PFSK-1 (cell line): ENCODE measurements around the gene CRB2.

Experiments
- FOXP2 ChIP-seq: optimal IDR thresholded peaks from 2 replicates; pipeline ENCODE3; 2011; ENCODE audit warnings: borderline replicate concordance, control low read depth, inconsistent platforms; ENCODE audit not compliant: insufficient read depth; ENCODE audit errors: extremely low read length, extremely low read depth
- POLR2AphosphoS5 ChIP-seq: IDR thresholded peaks from 2 replicates; pipeline ENCODE4 v1.6.1; 2012; ENCODE audit warnings: low read depth, mild to moderate bottlenecking, control low read depth, low read length, moderate library complexity
- SIN3A ChIP-seq: IDR thresholded peaks from 2 replicates; pipeline ENCODE4 v1.6.1; 2012; ENCODE audit warnings: mild to moderate bottlenecking, low read length, moderate library complexity, borderline replicate concordance; ENCODE audit not compliant: insufficient read depth
- TAF1 ChIP-seq: IDR thresholded peaks from 2 replicates; pipeline ENCODE4 v1.6.1; 2012; ENCODE audit warnings: low read length, control low read depth, borderline replicate concordance; ENCODE audit not compliant: insufficient read depth
- TF ChIP-seq, protein P1 (sequence below), 2 experiments: IDR thresholded peaks; 2 replicates each; pipeline versions ENCODE4 v1.6.1 to v1.8.0; 2011 to 2012; ENCODE audit warnings: low read depth in 2 of 2, low read length in 2 of 2, control low read depth in 1 of 2, inconsistent platforms in 1 of 2, mild to moderate bottlenecking in 1 of 2, moderate library complexity in 1 of 2; ENCODE audit not compliant: insufficient read depth in 1 of 2

The CRB2 gene

DNA sequence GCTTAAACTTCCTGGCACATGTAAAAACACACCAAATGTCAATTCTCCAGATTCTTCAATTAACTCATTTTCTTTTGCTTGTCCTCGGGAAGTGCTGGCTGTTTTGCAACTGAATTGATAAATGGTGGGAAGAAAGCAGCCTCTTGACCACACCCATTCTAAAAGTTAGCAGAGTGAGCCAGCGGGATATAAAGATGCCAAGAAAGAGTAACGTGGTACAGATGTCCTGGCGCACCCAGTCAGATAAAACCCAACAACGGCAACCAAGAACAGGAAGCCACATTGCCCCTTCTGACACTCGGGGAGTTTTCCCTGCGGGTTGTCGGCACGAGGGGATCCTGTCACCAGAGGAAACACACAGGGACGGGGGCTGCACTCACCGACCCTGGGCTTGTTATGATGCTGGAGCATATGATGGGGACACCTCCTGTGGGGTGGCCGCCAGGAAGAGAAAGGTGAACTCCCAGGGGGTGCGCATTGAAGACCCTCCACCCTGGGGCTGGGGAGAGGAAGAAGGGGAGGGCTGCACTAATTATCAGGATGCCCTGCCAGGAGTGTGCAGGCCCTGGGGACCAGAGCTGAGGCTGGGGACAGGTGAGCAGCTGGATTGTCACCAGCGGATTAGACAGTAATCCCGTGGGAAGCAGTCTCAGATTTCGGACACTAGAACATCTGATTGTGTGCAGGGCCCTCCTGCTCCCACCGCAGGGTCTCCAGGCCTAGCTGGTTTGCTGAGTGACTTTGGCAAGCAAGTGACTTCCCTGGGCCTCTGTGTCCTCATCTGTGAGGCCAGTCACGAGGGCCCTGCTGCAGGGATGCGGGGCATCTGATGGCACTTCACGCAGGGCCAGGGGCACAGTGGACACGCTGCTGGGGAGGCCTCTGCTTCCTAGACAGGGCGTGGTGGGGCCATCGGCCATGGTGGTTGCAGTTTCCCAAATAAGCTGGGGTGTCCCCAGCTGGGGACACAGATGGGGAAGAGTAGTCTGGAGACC is 59.2 kb downstream of the CRB2 start:
- no peak for TF ChIP-seq SIN3A
- TF ChIP-seq FOXP2 = no peak
- TF ChIP-seq POLR2AphosphoS5 = no peak
- TF ChIP-seq TAF1 = no peak
- TF ChIP-seq, protein P1, sequence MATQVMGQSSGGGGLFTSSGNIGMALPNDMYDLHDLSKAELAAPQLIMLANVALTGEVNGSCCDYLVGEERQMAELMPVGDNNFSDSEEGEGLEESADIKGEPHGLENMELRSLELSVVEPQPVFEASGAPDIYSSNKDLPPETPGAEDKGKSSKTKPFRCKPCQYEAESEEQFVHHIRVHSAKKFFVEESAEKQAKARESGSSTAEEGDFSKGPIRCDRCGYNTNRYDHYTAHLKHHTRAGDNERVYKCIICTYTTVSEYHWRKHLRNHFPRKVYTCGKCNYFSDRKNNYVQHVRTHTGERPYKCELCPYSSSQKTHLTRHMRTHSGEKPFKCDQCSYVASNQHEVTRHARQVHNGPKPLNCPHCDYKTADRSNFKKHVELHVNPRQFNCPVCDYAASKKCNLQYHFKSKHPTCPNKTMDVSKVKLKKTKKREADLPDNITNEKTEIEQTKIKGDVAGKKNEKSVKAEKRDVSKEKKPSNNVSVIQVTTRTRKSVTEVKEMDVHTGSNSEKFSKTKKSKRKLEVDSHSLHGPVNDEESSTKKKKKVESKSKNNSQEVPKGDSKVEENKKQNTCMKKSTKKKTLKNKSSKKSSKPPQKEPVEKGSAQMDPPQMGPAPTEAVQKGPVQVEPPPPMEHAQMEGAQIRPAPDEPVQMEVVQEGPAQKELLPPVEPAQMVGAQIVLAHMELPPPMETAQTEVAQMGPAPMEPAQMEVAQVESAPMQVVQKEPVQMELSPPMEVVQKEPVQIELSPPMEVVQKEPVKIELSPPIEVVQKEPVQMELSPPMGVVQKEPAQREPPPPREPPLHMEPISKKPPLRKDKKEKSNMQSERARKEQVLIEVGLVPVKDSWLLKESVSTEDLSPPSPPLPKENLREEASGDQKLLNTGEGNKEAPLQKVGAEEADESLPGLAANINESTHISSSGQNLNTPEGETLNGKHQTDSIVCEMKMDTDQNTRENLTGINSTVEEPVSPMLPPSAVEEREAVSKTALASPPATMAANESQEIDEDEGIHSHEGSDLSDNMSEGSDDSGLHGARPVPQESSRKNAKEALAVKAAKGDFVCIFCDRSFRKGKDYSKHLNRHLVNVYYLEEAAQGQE (IDR thresholded peaks at IDR 0.05; ENCODE audit: insufficient read depth in 1 of 2, low read depth in 2 of 2, low read length in 2 of 2) = no peak

DNA sequence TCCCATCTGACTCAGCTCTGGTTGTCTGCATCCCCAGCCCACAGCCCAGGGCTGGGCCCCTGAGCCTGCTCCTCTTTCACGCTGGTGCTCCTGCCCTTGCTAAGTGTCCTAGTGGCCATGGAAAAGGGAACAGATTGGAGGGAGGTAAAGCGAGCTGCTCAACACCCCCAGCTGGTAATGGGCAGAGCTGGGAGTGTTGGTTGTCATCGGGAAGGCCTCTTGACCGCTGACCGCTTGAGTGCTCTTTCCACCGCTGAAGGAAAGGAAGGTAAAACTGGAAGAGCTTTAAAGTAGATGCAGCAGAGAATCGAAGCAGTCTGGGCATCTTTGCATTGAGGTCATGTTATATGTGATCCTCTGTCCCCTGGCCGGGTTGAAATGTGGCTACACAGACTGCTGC is 60.2 kb downstream of the CRB2 start:
- TF ChIP-seq POLR2AphosphoS5 = no peak
- TF ChIP-seq TAF1 = no peak
- TF ChIP-seq FOXP2 = no peak
- TF ChIP-seq SIN3A = no peak
- TF ChIP-seq, protein P1 (IDR thresholded peaks at IDR 0.05; ENCODE audit: insufficient read depth in 1 of 2, low read depth in 2 of 2, low read length in 2 of 2) = no peak

DNA sequence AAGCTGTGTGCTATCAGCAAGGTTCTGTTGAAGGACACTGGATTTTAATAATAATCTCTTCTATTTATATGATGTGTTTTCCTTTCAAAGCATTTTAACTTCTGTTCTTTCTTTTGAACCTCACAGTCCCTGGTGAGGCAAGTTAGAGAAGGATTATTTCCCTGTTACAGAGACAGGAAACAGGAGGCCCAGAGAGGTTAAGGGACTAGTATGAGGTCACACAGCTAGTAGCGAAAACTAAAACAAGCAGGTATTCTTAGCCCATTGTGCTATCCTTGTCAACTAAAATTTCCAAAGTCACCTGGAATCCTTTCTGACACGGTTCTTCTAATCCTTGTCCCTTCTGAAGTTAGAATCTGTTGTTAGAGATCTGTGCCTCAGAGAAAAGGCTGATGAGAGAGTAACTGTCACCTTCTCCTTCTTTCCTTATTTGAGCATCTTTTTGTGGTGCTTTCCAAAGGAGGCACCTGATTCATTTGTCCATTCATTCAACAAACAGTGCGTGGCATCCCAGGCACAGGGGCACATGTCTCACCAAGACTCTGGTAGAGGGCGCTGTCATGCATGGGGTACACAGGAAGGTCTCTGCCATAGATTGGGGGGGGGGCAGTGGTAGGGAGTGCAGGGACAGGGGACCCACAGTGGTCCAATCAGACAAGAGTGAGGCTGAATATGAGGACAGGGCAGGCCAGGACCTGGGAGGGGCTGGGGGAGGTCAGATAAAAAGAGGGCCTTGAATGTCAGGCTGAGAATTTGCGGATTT is 61.5 kb downstream of the CRB2 start:
- TF ChIP-seq FOXP2 (no peak), POLR2AphosphoS5 (no peak), TAF1 (no peak), SIN3A (no peak)
- TF ChIP-seq, protein P1 (IDR thresholded peaks at IDR 0.05; ENCODE audit: insufficient read depth in 1 of 2, low read depth in 2 of 2, low read length in 2 of 2) = no peak

DNA sequence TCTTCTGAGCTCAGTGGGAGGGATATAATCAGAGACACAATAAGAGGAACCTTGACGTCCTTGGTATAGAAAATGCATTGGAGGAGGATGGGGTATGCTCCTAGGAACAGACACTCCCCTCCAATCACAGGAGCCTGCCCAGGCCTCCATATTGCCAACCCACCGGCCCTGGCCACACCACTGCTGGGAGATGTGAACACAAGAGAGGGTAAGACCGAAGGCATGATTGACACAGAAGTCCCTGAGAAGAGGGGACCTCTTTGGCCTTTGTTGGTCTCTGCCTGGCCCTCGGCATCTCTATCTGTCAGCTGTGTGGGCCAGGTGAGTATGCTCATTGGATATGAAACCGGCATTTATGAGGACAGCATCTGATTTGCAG is 62.0 kb downstream of the CRB2 start:
- TF ChIP-seq POLR2AphosphoS5 (no peak), TAF1 (no peak), FOXP2 (no peak), SIN3A (no peak)
- TF ChIP-seq, protein P1 (IDR thresholded peaks at IDR 0.05; ENCODE audit: insufficient read depth in 1 of 2, low read depth in 2 of 2, low read length in 2 of 2) = no peak
